Measurements from ENCODE around the gene TRIM27. TPM values are rescaled to one million over a fixed set of nuclear protein-coding genes. Genes with fewer than 3 reads are reported as not detected.

TRIM27 gene
- total and polyA plus RNA-seq, 4 donors: 19.6 to 63.3 (median 32.5) TPM

GRCh38 chr6:28922004-28922820, 1.6 kb downstream of the TRIM27 start:
- Histone ChIP-seq H3K9ac (ENCODE audit: low read depth in 1 of 2, low read length in 2 of 2) (peak overlapping the region; percentile 79 to 97), H3K27me3 (ENCODE audit: control insufficient read depth in 4 of 4, insufficient read depth in 4 of 4, low read length in 3 of 4) (no peaks in the 10 kb centered on the region), H3K36me3 (ENCODE audit: control insufficient read depth in 4 of 4, insufficient read depth in 3 of 4, low read depth in 1 of 4, low read length in 3 of 4) (peaks cover 4 to 32% (median 19%) of the 10 kb centered on the region in 4 donors), H3K9me3 (ENCODE audit: control insufficient read depth in 4 of 4, low read length in 3 of 4) (no peaks in the 10 kb centered on the region), H3K4me3 (ENCODE audit: low read depth in 1 of 3, low read length in 3 of 3) (peak overlapping the region; percentile 71 to 93 (median 93)), H3K4me1 (ENCODE audit: control insufficient read depth in 4 of 4, insufficient read depth in 4 of 4, low read length in 3 of 4) (peaks cover 5 to 30% (median 12%) of the 10 kb centered on the region in 4 donors), H3K27ac (ENCODE audit: low read depth in 1 of 2, low read length in 2 of 2) (peak overlapping the region; percentile 96 to 98)
- 36% methylated on average over 10 of the region's 10 CpGs for WGBS
- DNase-seq (ENCODE audit: low spot score): no peak
- TF ChIP-seq ZBTB33 (IDR thresholded peaks at IDR 0.05): peak; percentile 58
- peak; percentile 42 to 57 for TF ChIP-seq RXRA (IDR thresholded peaks at IDR 0.05)
- TF ChIP-seq TAF1 (conservative IDR thresholded peaks at IDR 0.05): no peak
- TF ChIP-seq JUND (IDR thresholded peaks at IDR 0.05): peak; percentile 34 to 87
- peak in 1 of 2 donors; percentile 8 for TF ChIP-seq RAD21 (IDR thresholded peaks at IDR 0.05)
- TF ChIP-seq HNF4A (conservative IDR thresholded peaks at IDR 0.05): no peak
- TF ChIP-seq CTCF (IDR thresholded peaks at IDR 0.05; ENCODE audit: low read depth, low read length, missing input control): no peak

- Histone ChIP-seq H3K9ac (ENCODE audit: low read depth in 1 of 2, low read length in 2 of 2) (no peak overlapping the region), H3K36me3 (ENCODE audit: control insufficient read depth in 4 of 4, insufficient read depth in 3 of 4, low read depth in 1 of 4, low read length in 3 of 4) (peaks cover 4 to 32% (median 27%) of the 10 kb centered on the region in 4 donors)
- no peak for TF ChIP-seq RXRA (IDR thresholded peaks at IDR 0.05)
- TF ChIP-seq FOXA2 (IDR thresholded peaks at IDR 0.05): no peak
- no peak for TF ChIP-seq REST (IDR thresholded peaks at IDR 0.05)
- TF ChIP-seq SP1 (IDR thresholded peaks at IDR 0.05): no peak
- no peak for TF ChIP-seq NR2F2 (IDR thresholded peaks at IDR 0.05)
- TF ChIP-seq YY1 (IDR thresholded peaks at IDR 0.05): no peak
- no peak for TF ChIP-seq MAX (IDR thresholded peaks at IDR 0.05)
- TF ChIP-seq ATF3 (IDR thresholded peaks at IDR 0.05): no peak
- no peak for TF ChIP-seq HNF4A (conservative IDR thresholded peaks at IDR 0.05)
- TF ChIP-seq FOXA1 (IDR thresholded peaks at IDR 0.05): no peak
- no peak for TF ChIP-seq ZBTB33 (IDR thresholded peaks at IDR 0.05)
- no peak for TF ChIP-seq CTCF (IDR thresholded peaks at IDR 0.05; ENCODE audit: low read depth, low read length, missing input control)
- no peak for TF ChIP-seq TAF1 (conservative IDR thresholded peaks at IDR 0.05)
- TF ChIP-seq HNF4G (IDR thresholded peaks at IDR 0.05): no peak
- TF ChIP-seq GABPA (IDR thresholded peaks at IDR 0.05 in 1 of 2, conservative IDR thresholded peaks at IDR 0.05 in 1 of 2): no peak
- no peak for TF ChIP-seq EGR1 (IDR thresholded peaks at IDR 0.05; ENCODE audit: low read depth in 2 of 2)
These were observed 3.5 kb downstream of the TRIM27 start for GRCh38 chr6:28920281-28920680.

More at GRCh38 chr6:28920281-28920680, 3.5 kb downstream of the TRIM27 start:
- H3K4me3 ChIP-seq (ENCODE audit: low read depth in 1 of 3, low read length in 3 of 3): no peak overlapping the region
- no peak for DNase-seq (ENCODE audit: low spot score)
- H3K4me1 ChIP-seq (ENCODE audit: control insufficient read depth in 4 of 4, insufficient read depth in 4 of 4, low read length in 3 of 4): peaks cover 5 to 33% (median 19%) of the 10 kb centered on the region in 4 donors
- H3K9me3 ChIP-seq (ENCODE audit: control insufficient read depth in 4 of 4, low read length in 3 of 4): no peaks in the 10 kb centered on the region
- H3K27ac ChIP-seq (ENCODE audit: low read depth in 1 of 2, low read length in 2 of 2): no peak overlapping the region
- no peaks in the 10 kb centered on the region for H3K27me3 ChIP-seq (ENCODE audit: control insufficient read depth in 4 of 4, insufficient read depth in 4 of 4, low read length in 3 of 4)
- 98% methylated on average over 1 of the region's 1 CpG for WGBS
